ENCODE data around the gene WDR31. TPM values are rescaled to one million over a fixed set of nuclear protein-coding genes. Genes with fewer than 3 reads are reported as not detected.
"Not testable (repeated sequence)": the region's sequence is repeated elsewhere in the genome, so short reads cannot be mapped to it uniquely, and the experiment has no call there.

WDR31 gene
- 1 to 10 TPM in 1 of 2 experiments, under 1 TPM in 1; 0.85 to 1.4 TPM for total RNA-seq

- Mint-ChIP-seq H3K27ac (no peak within 1 kb of the TSS), H3K4me3 (peak within 1 kb of the TSS; percentile 68), H3K27me3 (no peaks in the 10 kb centered on the region), H3K36me3 (ENCODE audit: low read depth) (no peaks in the 10 kb centered on the region), H3K4me1 (peaks cover 46% of the 10 kb centered on the region), H3K9me3 (no peaks in the 10 kb centered on the region)
- peak; percentile 80 for DNase-seq
- ChIA-PET CTCF (interaction anchor here (0.9 to 4.0 kb wide), 8 partner anchors 10 to 239 kb away, joined by 3 to 42 read pairs (median 4); partner anchors contain the start of genes ALAD, BSPRY, C9orf43 and CDC26), POLR2A (interaction anchor here (1.1 to 3.1 kb wide), 8 partner anchors 10 to 239 kb away, joined by 4 to 40 read pairs (median 6); partner anchors contain the start of genes ALAD, BSPRY, C9orf43 and FKBP15)
These were observed at the start of gene WDR31 for GRCh38 chr9:113340011-113340699. TSS of gene WDR31 (minus strand) at chr9:113340275. CDS start at chr9:113332022, 8,253 bp downstream.

GRCh38 chr9:113389451-113389850, 49.4 kb upstream of the WDR31 start:
- no peak overlapping the region for H3K4me3 Mint-ChIP-seq
- ChIA-PET CTCF (interaction anchor here (1.1 to 1.3 kb wide), 2 partner anchors 12 to 13 kb away, joined by 3 to 4 read pairs; partner anchors contain the start of genes ALAD and HDHD3), POLR2A (interaction anchor here (1.8 kb wide), 1 partner anchor 12 kb away, joined by 5 read pairs; the partner anchor contains the start of gene ALAD)
- no peak overlapping the region for H3K27ac Mint-ChIP-seq
- DNase-seq, result no peak
- H3K36me3 Mint-ChIP-seq (ENCODE audit: low read depth), result peaks cover 24% of the 10 kb centered on the region
- H3K27me3 Mint-ChIP-seq, result no peaks in the 10 kb centered on the region
- no peaks in the 10 kb centered on the region for H3K9me3 Mint-ChIP-seq
- no peaks in the 10 kb centered on the region for H3K4me1 Mint-ChIP-seq

GRCh38 chr9:113388833-113389232, 48.8 kb upstream of the WDR31 start:
- CTCF ChIA-PET, result interaction anchor here (1.1 kb wide), 1 partner anchor 12 kb away, joined by 3 read pairs; the partner anchor contains the start of gene HDHD3
- peaks cover 24% of the 10 kb centered on the region for H3K36me3 Mint-ChIP-seq (ENCODE audit: low read depth)

GRCh38 chr9:113387560-113388230, 47.6 kb upstream of the WDR31 start:
- Mint-ChIP-seq H3K4me3 (no peak overlapping the region), H3K27me3 (no peaks in the 10 kb centered on the region), H3K9me3 (no peaks in the 10 kb centered on the region), H3K4me1 (no peaks in the 10 kb centered on the region), H3K27ac (no peak overlapping the region), H3K36me3 (ENCODE audit: low read depth) (peaks cover 24% of the 10 kb centered on the region)
- DNase-seq, result no peak
- CTCF ChIA-PET, result interaction anchor here (1.9 kb wide), 1 partner anchor 13 kb away, joined by 7 read pairs; the partner anchor contains the start of gene ALAD
- POLR2A ChIA-PET, result interaction anchor here (1.1 kb wide), 1 partner anchor 38 kb away, joined by 3 read pairs; the partner anchor contains the start of gene BSPRY

More at GRCh38 chr9:113388833-113389232, 48.8 kb upstream of the WDR31 start:
- H3K9me3 Mint-ChIP-seq, result no peaks in the 10 kb centered on the region
- no peak overlapping the region for H3K4me3 Mint-ChIP-seq
- POLR2A ChIA-PET, result interaction anchor here (1.8 kb wide), 1 partner anchor 13 kb away, joined by 5 read pairs; the partner anchor contains the start of gene ALAD
- DNase-seq, result no peak
- no peaks in the 10 kb centered on the region for H3K4me1 Mint-ChIP-seq
- H3K27me3 Mint-ChIP-seq, result no peaks in the 10 kb centered on the region
- H3K27ac Mint-ChIP-seq, result no peak overlapping the region

GRCh38 chr9:113386571-113387393, 46.7 kb upstream of the WDR31 start:
- peaks cover 18% of the 10 kb centered on the region for H3K36me3 Mint-ChIP-seq (ENCODE audit: low read depth)
- H3K4me1 Mint-ChIP-seq, result no peaks in the 10 kb centered on the region
- H3K4me3 Mint-ChIP-seq, result no peak overlapping the region
- no peaks in the 10 kb centered on the region for H3K9me3 Mint-ChIP-seq
- ChIA-PET POLR2A (interaction anchor here (1.1 kb wide), 1 partner anchor 37 kb away, joined by 3 read pairs; the partner anchor contains the start of gene BSPRY), CTCF (interaction anchor here (0.6 to 1.9 kb wide), 3 partner anchors 14 to 93 kb away, joined by 3 to 7 read pairs (median 3); partner anchors contain the start of genes ALAD, C9orf43 and POLE3)
- H3K27ac Mint-ChIP-seq, result no peak overlapping the region
- H3K27me3 Mint-ChIP-seq, result no peaks in the 10 kb centered on the region
- DNase-seq, result no peak

- Mint-ChIP-seq H3K27me3 (no peaks in the 10 kb centered on the region), H3K27ac (no peak overlapping the region), H3K4me1 (peaks cover 11% of the 10 kb centered on the region), H3K9me3 (no peaks in the 10 kb centered on the region), H3K4me3 (no peak overlapping the region), H3K36me3 (ENCODE audit: low read depth) (peaks cover 6% of the 10 kb centered on the region)
- POLR2A ChIA-PET, result no interaction called here
- CTCF ChIA-PET, result no interaction called here
- no peak for DNase-seq
These were observed 41.9 kb upstream of the WDR31 start for GRCh38 chr9:113381909-113382411.

GRCh38 chr9:113381441-113381840, 41.4 kb upstream of the WDR31 start:
- H3K36me3 Mint-ChIP-seq (ENCODE audit: low read depth); H3K9me3 Mint-ChIP-seq; H3K27ac Mint-ChIP-seq; DNase-seq; H3K27me3 Mint-ChIP-seq; POLR2A ChIA-PET; CTCF ChIA-PET; H3K4me3 Mint-ChIP-seq: not testable (repeated sequence)
- peaks cover 11% of the 10 kb centered on the region for H3K4me1 Mint-ChIP-seq

- POLR2A ChIA-PET, result no interaction called here
- no peak overlapping the region for H3K27ac Mint-ChIP-seq
These were observed 40.8 kb upstream of the WDR31 start for GRCh38 chr9:113380869-113381378.

GRCh38 chr9:113379829-113380210, 39.7 kb upstream of the WDR31 start:
- H3K27me3 Mint-ChIP-seq; H3K27ac Mint-ChIP-seq; H3K36me3 Mint-ChIP-seq (ENCODE audit: low read depth); CTCF ChIA-PET; DNase-seq; H3K9me3 Mint-ChIP-seq; POLR2A ChIA-PET; H3K4me3 Mint-ChIP-seq: not testable (repeated sequence)
- H3K4me1 Mint-ChIP-seq, result peaks cover 21% of the 10 kb centered on the region

More at GRCh38 chr9:113380869-113381378, 40.8 kb upstream of the WDR31 start:
- no peak for DNase-seq
- Mint-ChIP-seq H3K4me3 (no peak overlapping the region), H3K36me3 (ENCODE audit: low read depth) (peaks cover 3% of the 10 kb centered on the region), H3K27me3 (no peaks in the 10 kb centered on the region), H3K9me3 (no peaks in the 10 kb centered on the region), H3K4me1 (peaks cover 11% of the 10 kb centered on the region)
- CTCF ChIA-PET, result no interaction called here

- CTCF ChIA-PET, H3K27me3 Mint-ChIP-seq, H3K4me3 Mint-ChIP-seq, DNase-seq, POLR2A ChIA-PET, H3K9me3 Mint-ChIP-seq, H3K27ac Mint-ChIP-seq: not testable (repeated sequence)
- Mint-ChIP-seq H3K4me1 (peaks cover 24% of the 10 kb centered on the region), H3K36me3 (ENCODE audit: low read depth) (peaks cover 11% of the 10 kb centered on the region)
These were observed 39.2 kb upstream of the WDR31 start for GRCh38 chr9:113379094-113379828.

- Mint-ChIP-seq H3K9me3 (no peaks in the 10 kb centered on the region), H3K4me1 (peaks cover 24% of the 10 kb centered on the region), H3K36me3 (ENCODE audit: low read depth) (peaks cover 21% of the 10 kb centered on the region), H3K4me3 (peak within 1 kb of the TSS; percentile 76), H3K27ac (peak within 1 kb of the TSS; percentile 67), H3K27me3 (no peaks in the 10 kb centered on the region)
- POLR2A ChIA-PET, result interaction anchor here (0.7 to 2.3 kb wide), 11 partner anchors 9 to 102 kb away, joined by 3 to 25 read pairs (median 5); partner anchors contain the start of genes ALAD, C9orf43, CDC26 and POLE3
- DNase-seq, result peak; percentile 85
- CTCF ChIA-PET, result interaction anchor here (0.8 to 1.5 kb wide), 7 partner anchors 12 to 281 kb away, joined by 3 to 9 read pairs (median 4); partner anchors contain the start of genes ALAD, C9orf43, CDC26 and POLE3
These were observed 36.8 kb upstream of the WDR31 start, which contains the start of gene HDHD3 for GRCh38 chr9:113376634-113377567. TSS of gene HDHD3 (minus strand) at chr9:113376986. CDS start at chr9:113374354, 2,632 bp downstream.
